Measurements from ENCODE around the gene MAEL. TPM values are rescaled to one million over a fixed set of nuclear protein-coding genes. Genes with fewer than 3 reads are reported as not detected.

MAEL gene
- total and polyA plus RNA-seq, 11 donors: 0.62 to 6.8 (median 3.1) TPM

DNA sequence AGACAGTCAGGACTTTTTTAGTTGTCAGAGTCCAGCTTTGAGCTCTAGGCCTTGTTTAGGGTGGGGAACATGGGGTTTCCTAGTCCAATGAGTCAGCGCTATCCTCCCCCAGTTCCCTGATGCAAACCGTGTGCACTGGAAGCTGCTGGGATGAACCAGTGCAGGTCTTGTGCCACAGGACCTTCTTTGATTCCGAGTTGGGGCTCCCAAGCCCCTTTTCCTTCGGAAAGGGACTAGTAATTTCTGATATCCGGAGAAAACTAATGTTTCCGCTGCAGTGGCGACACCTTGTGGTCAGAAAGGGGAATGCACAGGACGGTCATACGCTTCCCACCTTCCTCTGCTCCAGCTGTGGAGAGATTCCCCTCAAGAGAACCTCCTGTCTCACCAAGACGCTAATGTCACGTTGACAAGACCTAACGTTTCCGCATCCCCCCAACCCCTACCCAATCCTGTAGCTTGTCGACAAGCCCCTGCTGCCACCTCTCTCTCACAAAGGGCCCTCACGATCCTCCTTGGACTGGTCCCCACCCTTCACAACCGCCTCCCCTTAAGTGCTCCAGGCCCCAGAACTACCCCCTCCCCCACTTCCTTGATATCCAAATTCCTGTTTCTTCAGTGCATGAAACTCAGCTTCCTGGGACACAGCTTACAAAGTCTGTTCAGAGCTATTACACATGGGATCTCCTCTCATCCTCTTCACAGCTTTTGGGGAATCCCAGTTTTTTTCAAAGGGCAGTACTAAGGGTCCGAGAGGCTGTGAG lies 70.1 kb downstream of the MAEL start:
- Histone ChIP-seq H3K4me3 (peak overlapping the region in 4 of 12 donors; percentile 11 to 41 (median 22)), H3K9me3 (no peaks in the 10 kb centered on the region), H3K36me3 (no peaks in the 10 kb centered on the region), H3K4me1 (peaks cover 0 to 8% (median 3%) of the 10 kb centered on the region in 12 donors), H3K27me3 (peaks cover 0 to 8% (median 0%) of the 10 kb centered on the region in 9 donors), H3K27ac (no peak overlapping the region)
- ATAC-seq (peak in 3 of 4 donors; percentile 47 to 66 (median 62)), DNase-seq (peak; percentile 52 to 74 (median 63))
- intact Hi-C loops (cut with DNase I): loop anchor here in 9 of 10 donors (1.0 to 10.0 kb wide), 12 partner anchors 82 to 1134 kb away; partner anchors contain the start of gene ILDR2 (in 2 of the 9)
- 12 to 16% (median 13%) methylated on average over 17 of the region's 17 CpGs for WGBS, 4 donors
- TF ChIP-seq POLR2A (IDR thresholded peaks at IDR 0.05): no peak
- TF ChIP-seq CTCF (IDR thresholded peaks at IDR 0.05): peak; percentile 91 to 98 (median 94)

- DNase-seq (no peak), ATAC-seq (no peak)
- no peak overlapping the region for H3K27ac ChIP-seq
- intact Hi-C loops (cut with DNase I): loop anchor here in 9 of 10 donors (1.0 to 10.0 kb wide), 15 partner anchors 82 to 1135 kb away; partner anchors contain the start of gene ILDR2 (in 2 of the 9)
- peaks cover 0 to 8% (median 0%) of the 10 kb centered on the region in 9 donors for H3K27me3 ChIP-seq
- TF ChIP-seq POLR2A (IDR thresholded peaks at IDR 0.05) (no peak), CTCF (IDR thresholded peaks at IDR 0.05) (no peak)
- WGBS, 4 donors: 36 to 48% (median 42%) methylated on average over 1 of the region's 1 CpG
- peaks cover 0 to 8% (median 3%) of the 10 kb centered on the region in 12 donors for H3K4me1 ChIP-seq
- H3K4me3 ChIP-seq: no peak overlapping the region
- H3K36me3 ChIP-seq: no peaks in the 10 kb centered on the region
- no peaks in the 10 kb centered on the region for H3K9me3 ChIP-seq
These were observed 70.7 kb downstream of the MAEL start for GRCh38 chr1:167059809-167060107.

GRCh38 chr1:167060141-167061072 lies 71.3 kb downstream of the MAEL start:
- peaks cover 0 to 8% (median 0%) of the 10 kb centered on the region in 9 donors for H3K27me3 ChIP-seq
- H3K27ac ChIP-seq: no peak overlapping the region
- H3K4me1 ChIP-seq: peaks cover 0 to 8% (median 3%) of the 10 kb centered on the region in 12 donors
- WGBS, 4 donors: 80 to 83% (median 81%) methylated on average over 10 of the region's 10 CpGs
- H3K9me3 ChIP-seq: no peaks in the 10 kb centered on the region
- TF ChIP-seq POLR2A (IDR thresholded peaks at IDR 0.05) (no peak), CTCF (IDR thresholded peaks at IDR 0.05) (no peak)
- ATAC-seq (no peak), DNase-seq (no peak)
- H3K4me3 ChIP-seq: no peak overlapping the region
- no peaks in the 10 kb centered on the region for H3K36me3 ChIP-seq
- intact Hi-C loops (cut with DNase I): loop anchor here in 2 of 10 donors (10.0 kb wide), 3 partner anchors 204 to 474 kb away; no protein-coding TSS in a partner anchor
